Coronary artery (tissue), 2 donors: ENCODE data around the gene RGS3.

ENCODE experiments used
- DNase-seq: peaks from one replicate; pipeline ENCODE4 v3.0.0-alpha.2; 2017; ENCODE audit warnings: low spot score
- H3K27ac ChIP-seq, 2 donors: fragments of 200-600 bp; sonication (generic); one replicate each; pipeline ENCODE4 v1.5.1; 2016 to 2019
- H3K4me3 ChIP-seq: fragments of 200-600 bp; sonication (generic); 2 replicates; pipeline ENCODE4 v1.5.1; 2016; ENCODE audit warnings: mild to moderate bottlenecking, moderate library complexity
- CTCF ChIP-seq: fragments of 200-600 bp; sonication (generic); IDR thresholded peaks from one replicate; pipeline ENCODE4 v1.5.1; 2019; ENCODE audit warnings: antibody characterized with exemption

The RGS3 gene

GRCh38 chr9:113580954-113581311 is 117.4 kb downstream of the RGS3 start:
- H3K4me3 ChIP-seq: peak overlapping the region; percentile 52

DNA sequence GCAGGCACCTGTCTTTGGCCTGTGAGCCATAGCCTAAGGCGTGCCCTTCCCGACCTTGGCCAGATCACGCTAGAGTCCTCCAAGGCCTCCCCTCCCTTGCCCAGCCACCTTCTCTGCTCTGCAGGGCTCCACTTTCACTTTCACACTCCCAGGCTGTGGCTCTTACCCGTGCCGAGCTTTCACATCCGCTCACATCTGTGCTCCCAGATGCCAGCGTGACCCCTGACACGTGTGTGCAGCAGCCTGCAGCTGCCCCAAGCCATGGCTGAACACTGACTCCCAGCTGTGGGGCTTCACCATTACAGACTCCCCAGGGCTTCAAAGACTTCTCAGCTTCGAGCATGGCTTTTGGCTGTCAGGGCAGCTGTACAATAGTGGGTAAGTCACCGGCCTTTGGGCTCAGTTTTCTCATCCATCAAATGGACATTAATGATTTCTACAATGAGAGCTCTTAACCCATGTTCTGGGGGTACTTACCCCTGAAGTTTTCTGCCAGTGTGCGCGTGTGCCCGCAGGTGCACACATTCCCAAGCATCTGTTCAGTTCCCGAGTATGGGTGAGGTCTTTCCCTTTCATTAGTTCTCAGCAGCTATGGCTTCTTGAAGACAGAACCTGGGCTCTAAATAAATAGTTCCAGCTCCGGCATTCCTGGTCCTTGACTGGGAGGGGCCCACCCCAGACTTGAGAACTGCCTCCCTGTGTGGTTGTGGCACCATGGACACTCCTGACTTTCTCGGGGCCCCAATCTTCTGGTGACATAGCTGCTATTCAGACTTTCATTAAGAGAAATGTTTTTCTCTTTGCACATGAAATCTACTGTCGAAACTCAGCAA is 118.6 kb downstream of the RGS3 start:
- DNase-seq: peak; percentile 87
- Histone ChIP-seq H3K27ac (peak overlapping the region; percentile 90 to 95), H3K4me3 (peak overlapping the region; percentile 52)
- no peak for TF ChIP-seq CTCF

More at GRCh38 chr9:113580954-113581311, 117.4 kb downstream of the RGS3 start:
- peak overlapping the region; percentile 90 to 95 for H3K27ac ChIP-seq
- TF ChIP-seq CTCF: no peak
- no peak for DNase-seq

DNA sequence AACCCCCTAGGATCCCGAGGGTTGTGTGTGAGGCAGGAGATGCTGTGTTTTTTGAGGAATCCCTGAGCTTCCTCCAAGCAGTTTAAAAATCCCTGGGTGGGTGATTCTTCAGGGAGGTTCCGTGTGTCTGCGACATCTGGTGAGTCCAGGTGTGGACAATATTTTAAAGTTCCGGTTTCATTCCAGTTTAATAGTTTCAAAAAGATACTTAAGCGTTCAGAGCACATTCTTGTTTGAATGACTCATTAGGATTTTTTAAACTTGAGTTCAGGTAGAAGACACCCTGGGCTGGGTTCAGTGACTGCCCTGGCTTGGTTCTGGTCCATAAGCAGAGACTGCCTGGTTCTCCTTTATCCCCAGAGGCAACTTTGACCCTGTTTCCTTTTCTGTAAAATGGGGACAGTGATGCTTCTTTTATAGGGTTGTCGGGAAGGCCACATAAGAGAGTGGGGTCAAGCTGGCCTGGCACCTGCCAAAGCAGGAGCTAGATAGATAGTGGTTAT is 119.2 kb downstream of the RGS3 start:
- Histone ChIP-seq H3K27ac (peak overlapping the region; percentile 90 to 95), H3K4me3 (no peak overlapping the region)
- no peak for DNase-seq
- TF ChIP-seq CTCF: no peak

GRCh38 chr9:113583511-113584427 is 120.2 kb downstream of the RGS3 start:
- peak overlapping the region; percentile 90 to 95 for H3K27ac ChIP-seq
- no peak for TF ChIP-seq CTCF
- DNase-seq: no peak
- no peak overlapping the region for H3K4me3 ChIP-seq

DNA sequence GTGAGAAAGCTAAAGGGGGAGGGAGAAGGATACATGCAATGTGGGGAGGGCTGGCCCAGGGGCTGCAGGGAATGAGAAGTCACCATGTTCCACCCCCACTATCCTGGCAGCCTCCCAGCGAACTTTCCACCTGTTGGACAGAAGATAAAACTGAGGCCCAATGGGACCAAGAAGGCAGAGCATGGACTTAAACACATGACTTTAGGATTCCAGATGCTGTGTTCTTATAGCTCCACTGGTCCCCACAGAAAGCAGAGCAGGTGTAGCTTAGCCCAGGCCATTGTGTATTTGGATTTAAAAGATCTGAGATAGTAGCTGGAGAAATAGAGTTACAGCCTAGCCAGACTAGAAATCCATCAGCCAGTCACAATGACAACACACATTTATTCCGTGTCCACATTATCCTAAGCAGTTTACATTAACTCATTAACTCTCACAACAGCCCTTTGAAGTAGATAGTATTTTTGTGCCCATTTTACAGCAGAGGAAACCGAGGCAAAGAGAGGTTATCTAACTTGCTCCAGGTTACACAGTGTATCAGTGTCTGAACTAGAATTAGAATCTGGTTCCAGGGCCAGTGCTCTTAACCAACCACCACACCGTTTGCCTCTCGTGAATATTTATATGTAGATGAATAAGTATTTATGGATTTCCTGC is 121.0 kb downstream of the RGS3 start:
- H3K4me3 ChIP-seq: no peak overlapping the region
- DNase-seq: no peak
- no peak for TF ChIP-seq CTCF
- H3K27ac ChIP-seq: peak overlapping the region in 1 of 2 donors; percentile 15

GRCh38 chr9:113585085-113585442 is 121.5 kb downstream of the RGS3 start:
- Histone ChIP-seq H3K27ac (peak overlapping the region; percentile 11 to 15), H3K4me3 (no peak overlapping the region)
- DNase-seq: no peak
- no peak for TF ChIP-seq CTCF
